Anterior cingulate cortex (tissue), 58 donors: ENCODE data around the gene KAZN.
"Not testable (repeated sequence)": the region's sequence is repeated elsewhere in the genome, so short reads cannot be mapped to it uniquely, and the experiment has no call there.

ENCODE experiments used
- DNase-seq, 58 donors: peaks; one replicate each; lab custom pipeline; 2025; lab: John Stamatoyannopoulos, UW

The KAZN gene

GRCh38 chr1:14955976-14956375, 357.5 kb downstream of the KAZN start:
- DNase-seq: no peak

DNA sequence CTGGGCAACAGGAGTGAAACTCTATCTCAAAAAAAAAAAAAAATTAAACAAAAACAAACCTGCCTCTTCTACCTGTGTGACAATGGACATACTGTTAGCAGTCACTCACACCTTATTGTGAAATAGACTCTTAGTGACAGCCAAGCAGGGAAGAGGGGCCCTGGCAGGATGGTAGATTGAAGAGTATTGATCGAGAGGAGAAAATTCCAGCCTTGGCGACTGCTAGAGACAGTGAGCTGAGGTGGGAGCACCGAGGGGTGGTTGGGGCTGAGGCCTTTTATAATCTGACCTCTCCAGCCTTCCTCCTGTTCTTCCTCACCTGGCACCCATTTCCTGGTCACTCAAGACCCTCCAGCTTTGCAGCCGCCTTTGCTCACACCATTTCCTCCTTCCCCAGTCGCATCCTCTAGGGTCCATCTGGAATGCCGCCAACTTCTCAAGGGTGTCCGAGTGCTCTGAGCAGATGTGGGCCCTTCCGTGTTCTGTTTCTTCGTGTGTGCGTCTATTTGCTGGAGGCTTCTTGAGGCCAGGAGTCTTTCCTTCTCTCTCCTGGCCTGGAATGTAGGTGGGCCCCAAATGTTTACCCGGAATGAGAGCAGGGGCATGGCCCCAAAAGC, 358.2 kb downstream of the KAZN start:
- no peak for DNase-seq

DNA sequence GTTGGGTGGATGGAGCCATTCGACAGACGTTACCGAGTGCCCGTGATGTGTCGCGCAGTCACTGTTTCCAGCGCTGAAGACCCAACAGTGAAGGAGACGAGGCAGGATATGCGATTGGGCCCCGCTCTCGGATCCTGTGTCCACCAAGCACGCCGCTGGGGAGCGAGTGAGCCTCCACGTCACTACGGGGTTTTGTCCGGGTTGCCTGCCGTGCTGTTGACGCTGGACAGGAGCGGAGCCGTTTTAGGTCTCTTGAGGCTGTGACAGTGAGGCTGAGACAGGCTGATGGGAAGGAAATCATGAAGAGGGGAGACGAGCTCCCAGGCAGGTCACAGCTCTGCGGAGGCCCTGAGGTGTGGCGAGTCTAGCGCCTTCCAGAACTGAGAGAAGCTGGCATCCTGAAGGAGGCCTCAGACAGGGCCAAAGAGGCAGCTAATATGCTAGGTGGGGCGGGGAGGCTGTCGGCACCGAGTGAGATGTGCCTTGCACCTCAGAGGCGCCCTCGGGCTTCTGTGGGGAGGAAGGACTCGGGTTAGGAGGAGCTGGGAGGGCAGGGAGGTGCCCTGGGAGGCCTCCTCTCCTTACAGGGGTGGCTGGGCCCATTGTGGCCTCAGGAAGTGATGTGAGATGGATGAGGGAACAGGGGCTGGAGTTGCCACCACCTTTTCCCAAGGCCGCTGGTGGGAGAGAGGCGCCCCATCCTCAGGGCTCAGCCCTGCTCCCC, 359.1 kb downstream of the KAZN start:
- DNase-seq: no peak

DNA sequence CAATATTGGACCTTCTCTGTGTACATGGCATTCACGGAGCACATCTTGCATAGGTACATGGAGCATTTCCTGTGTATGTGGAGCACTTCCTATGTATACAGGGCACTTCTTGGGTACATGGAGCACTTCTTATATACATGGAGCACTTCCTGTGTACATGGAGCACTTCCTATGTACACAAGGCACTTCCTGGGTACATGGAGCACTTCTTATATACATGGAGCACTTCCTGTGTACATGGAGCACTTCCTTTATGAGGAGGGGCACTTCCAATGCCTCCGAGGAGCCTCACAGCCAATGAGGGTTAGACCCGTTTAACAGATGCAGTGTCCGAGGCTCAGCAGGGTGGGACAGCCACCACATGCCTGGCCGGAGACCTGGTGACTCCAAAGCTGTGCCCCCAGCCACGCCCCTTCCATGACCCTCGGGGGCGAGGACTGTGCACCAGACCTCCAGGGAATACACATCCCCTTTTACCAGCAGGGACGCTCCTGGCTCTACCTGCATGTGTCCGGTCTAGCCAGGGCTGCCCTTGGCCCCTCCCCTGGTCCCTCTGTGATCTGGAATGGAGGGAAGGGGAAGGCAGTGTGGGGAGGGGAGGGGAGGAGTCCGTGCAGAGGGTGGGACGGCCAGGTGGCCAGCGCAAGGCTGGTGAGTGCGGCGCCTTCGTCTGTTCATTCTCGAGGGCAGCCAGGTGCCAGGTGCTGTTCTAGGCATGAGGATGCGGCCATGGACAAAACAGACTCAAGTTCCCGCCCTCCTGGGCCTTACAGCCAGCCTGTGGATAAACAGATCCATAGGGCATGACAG, 360.0 kb downstream of the KAZN start:
- no peak for DNase-seq

DNA sequence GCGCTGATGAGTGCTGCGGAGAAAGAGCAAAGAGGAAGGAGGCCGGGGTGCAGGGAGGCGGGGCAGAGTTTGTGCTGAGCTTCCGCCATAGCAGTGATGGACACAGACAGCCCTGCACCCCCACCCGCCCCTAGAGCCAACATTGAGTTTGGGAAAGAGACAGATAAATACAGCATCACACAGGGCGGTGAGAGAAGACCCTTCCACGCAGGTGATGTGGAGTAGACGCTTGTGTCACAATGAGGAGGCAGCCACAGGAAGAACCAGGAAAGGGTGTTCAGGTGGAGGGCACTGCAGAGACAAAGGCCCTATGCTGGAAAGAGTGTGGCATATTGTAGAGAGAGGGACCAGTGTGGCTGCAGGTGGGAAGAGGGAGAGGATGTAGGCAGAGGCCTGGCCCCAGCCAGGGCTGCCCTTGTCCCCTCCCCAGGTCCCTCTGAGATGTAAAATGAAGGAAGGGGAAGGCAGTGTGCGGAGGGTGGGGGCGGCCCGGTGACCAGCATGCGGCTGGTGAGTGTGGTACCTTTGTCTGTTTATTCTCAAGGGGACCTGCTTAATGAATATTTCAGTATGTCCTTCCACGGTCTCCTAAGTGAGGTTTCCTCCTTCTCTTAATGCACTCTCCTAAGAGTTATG, 360.7 kb downstream of the KAZN start:
- DNase-seq: no peak

DNA sequence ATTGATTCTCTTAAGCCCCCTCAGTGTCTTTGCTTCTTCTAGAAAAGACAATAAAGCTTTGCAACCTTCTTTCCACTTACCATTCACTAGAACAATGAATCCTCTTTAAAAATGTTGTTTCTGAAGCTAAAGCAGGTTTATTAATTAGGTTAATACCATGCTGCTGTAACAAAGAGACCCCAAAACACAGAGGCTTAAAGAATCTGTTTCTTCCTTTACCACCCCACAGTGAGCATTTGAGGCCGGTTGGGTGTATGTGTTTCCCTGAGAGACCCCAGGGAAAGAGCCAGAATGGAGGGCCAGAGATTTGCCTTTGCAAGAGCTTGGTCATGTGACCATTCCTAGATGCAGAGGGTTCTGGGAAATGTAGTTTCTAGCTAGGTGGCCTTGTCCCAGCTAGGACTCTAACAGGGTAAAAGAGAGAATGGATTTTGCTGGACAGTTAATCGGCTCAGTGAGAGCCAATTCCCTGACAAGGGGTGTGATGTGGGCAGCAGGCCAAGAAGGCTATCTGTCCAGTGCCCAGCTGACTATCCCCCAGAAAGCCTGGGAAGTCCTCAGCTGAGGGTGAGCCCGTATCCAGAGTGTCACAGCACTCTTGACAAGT, 363.3 kb downstream of the KAZN start:
- DNase-seq: peak in 2 of 58 donors; percentile 12 to 20

GRCh38 chr1:14962407-14962806, 363.9 kb downstream of the KAZN start:
- DNase-seq: no peak

DNA sequence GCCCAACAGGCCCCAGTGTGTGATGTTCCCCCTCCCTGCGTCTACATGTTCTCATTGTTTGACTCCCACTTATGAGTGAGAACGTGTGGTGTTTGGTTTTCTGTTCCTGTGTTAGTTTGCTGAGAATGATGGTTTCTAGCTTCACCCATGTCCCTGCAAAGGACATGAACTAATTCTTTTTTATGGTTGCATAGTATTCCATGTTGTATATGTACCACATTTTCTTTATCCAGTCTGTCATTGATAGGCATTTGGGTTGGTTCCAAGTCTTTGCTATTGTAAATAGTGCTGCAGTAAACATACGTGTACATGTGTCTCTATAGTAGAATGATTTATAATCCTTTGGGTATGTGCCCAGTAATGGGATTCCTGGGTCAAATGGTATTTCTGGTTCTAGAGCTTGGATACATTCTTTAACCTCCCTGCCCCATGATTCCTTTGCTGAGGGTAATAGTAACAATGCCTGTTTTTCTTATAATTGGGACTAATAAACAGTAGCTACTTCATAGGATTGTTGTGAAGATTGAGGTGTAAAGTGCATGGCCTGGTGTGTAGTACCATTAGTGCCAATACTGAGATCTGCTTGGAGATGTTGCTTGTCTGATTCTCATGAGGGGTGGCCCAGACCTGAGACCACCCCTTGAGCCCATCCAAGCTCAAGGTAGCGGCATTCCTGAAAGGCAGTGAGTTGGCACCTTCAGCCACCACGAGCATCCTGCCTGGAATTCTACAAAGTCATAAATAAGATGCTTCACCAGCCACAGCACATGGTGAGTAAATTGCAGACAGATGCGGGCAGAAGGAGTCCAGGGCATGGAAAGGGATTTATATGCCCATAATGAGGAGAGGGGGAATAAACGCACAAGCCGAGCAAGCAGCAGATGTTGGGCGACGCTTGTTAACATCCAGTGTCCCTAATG, 365.6 kb downstream of the KAZN start:
- DNase-seq: not testable (repeated sequence)

DNA sequence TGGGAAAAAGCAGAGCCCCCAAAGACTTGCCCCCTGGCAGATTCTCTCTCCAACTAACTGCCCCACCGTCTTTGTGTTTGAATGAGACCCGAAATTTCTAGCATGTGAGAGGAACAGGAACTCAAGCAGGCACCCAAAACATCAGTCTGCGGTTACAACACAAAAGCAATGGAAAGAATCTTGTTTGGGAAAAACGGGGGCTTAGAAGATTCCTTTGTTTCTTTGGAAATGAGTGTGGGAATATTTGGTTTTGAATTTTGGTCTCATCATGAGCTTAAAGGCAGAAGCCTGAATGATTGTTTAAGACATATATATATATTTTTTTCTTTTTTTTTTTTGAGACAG, 366.2 kb downstream of the KAZN start:
- no peak for DNase-seq

DNA sequence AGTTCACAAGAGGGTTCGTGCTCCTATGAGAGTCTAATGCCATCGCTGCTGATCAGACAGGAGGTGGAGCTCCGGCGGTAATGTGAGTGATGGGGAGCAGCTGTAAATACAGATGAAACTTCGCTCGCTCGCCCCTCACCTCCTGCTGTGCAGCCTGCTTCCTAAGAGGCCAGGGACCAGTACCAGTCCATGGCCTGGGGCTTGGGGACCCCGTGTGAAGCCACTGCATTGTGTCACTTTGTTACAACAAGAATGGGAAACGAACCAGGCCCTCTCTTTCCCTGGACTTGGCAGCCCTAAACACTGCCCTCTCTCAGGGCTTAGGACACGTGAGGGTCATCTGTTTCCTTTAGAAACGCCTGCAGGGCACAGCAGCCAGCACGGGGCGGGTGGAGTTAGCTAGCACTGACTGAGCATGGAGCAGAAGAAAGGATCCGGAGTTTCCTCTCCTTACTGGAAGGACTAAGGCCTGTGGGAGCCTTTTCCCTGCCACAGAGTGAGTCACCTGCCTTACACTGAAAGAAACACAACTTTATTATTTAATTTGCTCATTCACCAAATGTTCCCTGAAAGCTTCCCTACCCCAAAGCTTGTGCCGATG, 369.9 kb downstream of the KAZN start:
- DNase-seq: peak in 38 of 58 donors; percentile 9 to 84 (median 48)

- DNase-seq: peak in 16 of 58 donors; percentile 8 to 48 (median 20)
These were observed 370.5 kb downstream of the KAZN start for GRCh38 chr1:14969006-14969405.

GRCh38 chr1:14970115-14970798, 371.8 kb downstream of the KAZN start:
- DNase-seq: peak in 21 of 58 donors; percentile 5 to 76 (median 17)

DNA sequence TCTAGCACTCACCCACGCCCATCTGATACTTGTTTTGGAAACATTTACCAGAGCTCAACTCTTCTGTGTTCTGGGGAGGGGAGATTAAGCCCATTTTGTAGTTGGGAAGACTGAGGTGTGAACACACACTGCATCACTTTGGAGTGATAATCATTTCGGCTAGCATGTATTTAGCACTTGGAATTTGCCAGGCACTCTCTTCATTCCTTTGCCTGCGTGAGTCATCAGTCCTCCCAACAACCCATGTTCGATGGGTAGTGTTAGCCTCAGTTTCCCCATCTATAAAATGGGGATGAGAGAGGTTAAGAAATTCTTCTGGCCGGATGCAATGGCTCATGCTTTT, 372.3 kb downstream of the KAZN start:
- DNase-seq: no peak

DNA sequence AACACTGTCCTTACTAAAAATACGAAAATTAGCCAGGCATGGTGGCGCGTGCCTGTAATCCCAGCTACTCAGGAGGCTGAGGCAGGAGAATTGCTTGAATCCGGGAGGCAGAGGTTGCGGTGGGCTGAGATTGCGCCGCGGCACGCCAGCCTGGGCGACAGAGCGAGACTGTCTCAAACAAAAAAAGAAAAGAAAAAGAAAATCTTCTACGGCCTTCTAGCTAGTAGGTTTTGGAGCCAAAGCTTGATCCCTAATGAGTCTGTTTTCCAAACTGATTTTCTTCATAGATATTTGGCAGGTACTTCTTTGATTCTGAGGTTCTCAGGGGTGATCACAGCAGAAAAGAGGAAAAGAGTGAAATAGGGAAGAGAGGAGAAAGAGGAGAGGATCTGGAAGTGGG, 372.7 kb downstream of the KAZN start:
- DNase-seq: no peak

GRCh38 chr1:14972107-14972506, 373.6 kb downstream of the KAZN start:
- DNase-seq: no peak

DNA sequence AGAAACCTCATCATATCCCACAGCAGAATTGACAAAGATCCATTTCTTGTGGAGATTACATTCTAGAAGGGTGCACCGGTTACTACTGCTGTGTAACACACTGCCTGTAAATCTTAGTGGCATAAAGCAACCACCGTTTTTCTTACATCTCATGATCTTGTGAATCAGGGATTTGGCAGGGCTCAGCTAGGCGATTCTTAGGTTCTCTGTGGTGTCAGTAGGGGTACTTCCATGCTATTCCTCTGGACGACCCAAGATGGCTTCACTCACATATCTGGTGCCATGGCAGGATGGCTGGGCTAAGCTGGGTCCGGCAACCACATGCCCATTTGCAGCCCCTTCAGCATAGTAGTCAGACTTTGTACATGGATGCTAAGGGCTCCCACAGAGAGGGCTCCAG, 375.3 kb downstream of the KAZN start:
- no peak for DNase-seq

GRCh38 chr1:14974361-14974760, 375.9 kb downstream of the KAZN start:
- no peak for DNase-seq

DNA sequence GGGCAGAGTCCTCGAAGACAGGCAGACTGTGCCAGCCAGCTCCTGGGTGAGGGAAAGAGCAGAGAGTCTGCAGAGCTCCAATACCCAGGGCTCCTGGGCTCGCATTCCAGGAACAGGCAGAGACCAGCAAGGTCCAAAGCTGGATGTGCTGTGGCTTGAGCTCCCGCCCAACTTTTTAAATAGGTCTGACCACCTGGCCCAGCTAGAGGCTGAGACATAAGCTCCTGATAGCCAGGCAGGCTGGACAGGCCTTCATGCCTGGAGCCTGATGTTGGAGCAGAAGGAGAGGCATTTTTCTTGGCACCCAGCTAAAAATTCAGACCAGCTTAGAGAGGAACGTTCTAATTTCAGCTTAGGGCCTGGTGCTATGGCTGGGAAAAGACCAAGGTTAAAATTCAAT, 376.6 kb downstream of the KAZN start:
- DNase-seq: no peak

- DNase-seq: no peak
These were observed 377.8 kb downstream of the KAZN start for GRCh38 chr1:14976256-14976655.
